ENCODE data around the gene VPS33A. TPM values are rescaled to one million over a fixed set of nuclear protein-coding genes. Genes with fewer than 3 reads are reported as not detected.
A peak's percentile ranks its signal among the peaks of the same experiment; 100 is the strongest.

VPS33A gene
- total RNA-seq, 1 experiment from 2014 or later, result 37.6 TPM

- 0 out of 2 replicates have a peak, but pooled peaks have one; percentile 87 for TF ChIP-seq KAT7 (CRISPR knock-in tag; IDR thresholded peaks at IDR 0.05; ENCODE audit: borderline replicate concordance)
- no peak; the same call in 1 of the 2 replicates for TF ChIP-seq NFYB (CRISPR knock-in tag; conservative IDR thresholded peaks at IDR 0.05; ENCODE audit: low read depth)
- TF ChIP-seq OVOL2 (CRISPR knock-in tag; IDR thresholded peaks at IDR 0.05; ENCODE audit: borderline replicate concordance), result no peak
- TF ChIP-seq NR1H2 (CRISPR knock-in tag; IDR thresholded peaks at IDR 0.05), result no peak
- 0 out of 2 replicates have a peak, but pooled peaks have one; percentile 8 for TF ChIP-seq ESRRA (CRISPR knock-in tag; IDR thresholded peaks at IDR 0.05; ENCODE audit: borderline replicate concordance)
- TF ChIP-seq E2F5 (CRISPR knock-in tag; IDR thresholded peaks at IDR 0.05), result peak; percentile 56; the same call in 1 of the 2 replicates
- TF ChIP-seq NFE2L1 (CRISPR knock-in tag; IDR thresholded peaks at IDR 0.05), result no peak
- no peak for TF ChIP-seq NR3C1 (CRISPR knock-in tag; conservative IDR thresholded peaks at IDR 0.05; ENCODE audit: low read depth)
- no peak for TF ChIP-seq JAZF1 (CRISPR knock-in tag; IDR thresholded peaks at IDR 0.05)
- TF ChIP-seq PREB (CRISPR knock-in tag; IDR thresholded peaks at IDR 0.05; ENCODE audit: borderline replicate concordance), result no peak
- peak; percentile 90 for TF ChIP-seq SP1 (CRISPR knock-in tag; conservative IDR thresholded peaks at IDR 0.05)
- TF ChIP-seq ZNF425 (CRISPR knock-in tag; conservative IDR thresholded peaks at IDR 0.05), result 0 out of 2 replicates have a peak, but pooled peaks have one; percentile 35
- no peak for TF ChIP-seq E2F4 (CRISPR knock-in tag; IDR thresholded peaks at IDR 0.05; ENCODE audit: borderline replicate concordance, low read depth)
- TF ChIP-seq PRRX2 (CRISPR knock-in tag; IDR thresholded peaks at IDR 0.05), result no peak
- no peak for TF ChIP-seq TEAD4 (CRISPR knock-in tag; IDR thresholded peaks at IDR 0.05)
- peak; percentile 32; the same call in 1 of the 2 replicates for TF ChIP-seq JUN (CRISPR knock-in tag; IDR thresholded peaks at IDR 0.05)
- TF ChIP-seq EMX1 (CRISPR knock-in tag; IDR thresholded peaks at IDR 0.05), result no peak
Measured at GRCh38 chr12:122266230-122266901, at the start of gene VPS33A (continued).

GRCh38 chr12:122312926-122313325 is 46.6 kb upstream of the VPS33A start:
- no peaks in the 10 kb centered on the region for H3K27me3 Mint-ChIP-seq (ENCODE audit: low read depth)
- H3K4me1 Mint-ChIP-seq, result no peaks in the 10 kb centered on the region
- H3K36me3 Mint-ChIP-seq, result peaks cover 5% of the 10 kb centered on the region
- DNase-seq (ENCODE audit: low spot score) (no peak), ATAC-seq (no peak)
- ChIA-PET CTCF (no interaction called here), POLR2A (no interaction called here)
- no peaks in the 10 kb centered on the region for H3K9me3 Mint-ChIP-seq
- no peak overlapping the region for H3K4me3 Mint-ChIP-seq
- peak overlapping the region; percentile 88; the same call in 1 of the 2 replicates for H3K27ac Mint-ChIP-seq
- TF ChIP-seq ZNF425 (CRISPR knock-in tag; conservative IDR thresholded peaks at IDR 0.05), result no peak
- no peak for TF ChIP-seq EMX1 (CRISPR knock-in tag; IDR thresholded peaks at IDR 0.05)
- no peak for TF ChIP-seq CTCF (IDR thresholded peaks at IDR 0.05)
- no peak for TF ChIP-seq NFE2L1 (CRISPR knock-in tag; IDR thresholded peaks at IDR 0.05)
- TF ChIP-seq ZNF121 (CRISPR knock-in tag; IDR thresholded peaks at IDR 0.05), result no peak
- no peak for TF ChIP-seq ZMAT4 (CRISPR knock-in tag; IDR thresholded peaks at IDR 0.05)
- no peak for TF ChIP-seq ATF2 (CRISPR knock-in tag; IDR thresholded peaks at IDR 0.05; ENCODE audit: borderline replicate concordance, low read depth)
- TF ChIP-seq CREB1 (CRISPR knock-in tag; IDR thresholded peaks at IDR 0.05), result no peak
- TF ChIP-seq ZNF512 (CRISPR knock-in tag; IDR thresholded peaks at IDR 0.05; ENCODE audit: borderline replicate concordance), result no peak
